CD4-positive, alpha-beta T cell treated with Interleukin-2 at 100 ng/mL for 4 hours (primary cell): ENCODE data around the gene MLEC.

Source experiments
- DNase-seq: peaks from one replicate; pipeline ENCODE4 v3.0.0-alpha.2; 2020; ENCODE audit warnings: low spot score

The MLEC gene

GRCh38 chr12:120744922-120745493 is 58.1 kb downstream of the MLEC start:
- DNase-seq = no peak

GRCh38 chr12:120748242-120748641 is 61.3 kb downstream of the MLEC start:
- DNase-seq = no peak

GRCh38 chr12:120749256-120749655 is 62.3 kb downstream of the MLEC start:
- DNase-seq = no peak

GRCh38 chr12:120750806-120751205 is 63.9 kb downstream of the MLEC start:
- no peak for DNase-seq

- no peak for DNase-seq
These were observed 64.4 kb downstream of the MLEC start for GRCh38 chr12:120751389-120751788.
